ENCODE data around the gene GALNT18. TPM values are rescaled to one million over a fixed set of nuclear protein-coding genes. Genes with fewer than 3 reads are reported as not detected.
A peak's percentile ranks its signal among the peaks of the same experiment; 100 is the strongest.

Gene GALNT18
- total RNA-seq, 4 donors from 2014 or later = 4.7 to 20.4 (median 14.1) TPM

DNA sequence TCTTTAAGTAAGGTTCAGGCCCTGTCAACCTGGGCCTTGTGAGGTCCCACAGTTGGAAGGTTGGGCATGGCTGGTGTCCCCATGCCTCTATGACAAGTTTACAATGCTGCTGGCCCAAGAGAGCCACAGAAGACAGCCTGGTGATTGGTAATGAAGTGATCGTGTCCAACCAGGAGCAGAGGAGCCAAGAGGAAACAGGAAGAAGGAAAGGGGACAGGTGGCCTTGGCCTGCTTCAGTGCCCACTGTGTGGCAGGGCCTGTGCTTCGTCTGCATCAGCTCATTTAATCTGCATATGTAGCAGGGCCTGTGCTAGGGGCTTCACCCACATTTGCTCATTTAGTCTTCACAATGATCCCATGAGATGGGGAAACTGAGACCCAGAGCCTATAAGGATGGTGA lies 226.7 kb downstream of the GALNT18 start:
- no peak for DNase-seq
- no peak overlapping the region for H3K27ac ChIP-seq
- H3K9me3 ChIP-seq = no peaks in the 10 kb centered on the region
- H3K36me3 ChIP-seq = no peaks in the 10 kb centered on the region
- 88 to 89% methylated on average over 2 of the region's 2 CpGs for WGBS, 2 donors
- peaks cover 0 to 5% (median 0%) of the 10 kb centered on the region in 4 donors for H3K27me3 ChIP-seq
- no peak overlapping the region for H3K4me3 ChIP-seq
- intact Hi-C loops (cut with DNase I) = no loop called here
- TF ChIP-seq POLR2A (IDR thresholded peaks at IDR 0.05) = no peak
- TF ChIP-seq, protein P1, sequence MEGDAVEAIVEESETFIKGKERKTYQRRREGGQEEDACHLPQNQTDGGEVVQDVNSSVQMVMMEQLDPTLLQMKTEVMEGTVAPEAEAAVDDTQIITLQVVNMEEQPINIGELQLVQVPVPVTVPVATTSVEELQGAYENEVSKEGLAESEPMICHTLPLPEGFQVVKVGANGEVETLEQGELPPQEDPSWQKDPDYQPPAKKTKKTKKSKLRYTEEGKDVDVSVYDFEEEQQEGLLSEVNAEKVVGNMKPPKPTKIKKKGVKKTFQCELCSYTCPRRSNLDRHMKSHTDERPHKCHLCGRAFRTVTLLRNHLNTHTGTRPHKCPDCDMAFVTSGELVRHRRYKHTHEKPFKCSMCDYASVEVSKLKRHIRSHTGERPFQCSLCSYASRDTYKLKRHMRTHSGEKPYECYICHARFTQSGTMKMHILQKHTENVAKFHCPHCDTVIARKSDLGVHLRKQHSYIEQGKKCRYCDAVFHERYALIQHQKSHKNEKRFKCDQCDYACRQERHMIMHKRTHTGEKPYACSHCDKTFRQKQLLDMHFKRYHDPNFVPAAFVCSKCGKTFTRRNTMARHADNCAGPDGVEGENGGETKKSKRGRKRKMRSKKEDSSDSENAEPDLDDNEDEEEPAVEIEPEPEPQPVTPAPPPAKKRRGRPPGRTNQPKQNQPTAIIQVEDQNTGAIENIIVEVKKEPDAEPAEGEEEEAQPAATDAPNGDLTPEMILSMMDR (IDR thresholded peaks at IDR 0.05) = no peak
- peaks cover 7 to 26% (median 11%) of the 10 kb centered on the region in 3 donors for H3K4me1 ChIP-seq

DNA sequence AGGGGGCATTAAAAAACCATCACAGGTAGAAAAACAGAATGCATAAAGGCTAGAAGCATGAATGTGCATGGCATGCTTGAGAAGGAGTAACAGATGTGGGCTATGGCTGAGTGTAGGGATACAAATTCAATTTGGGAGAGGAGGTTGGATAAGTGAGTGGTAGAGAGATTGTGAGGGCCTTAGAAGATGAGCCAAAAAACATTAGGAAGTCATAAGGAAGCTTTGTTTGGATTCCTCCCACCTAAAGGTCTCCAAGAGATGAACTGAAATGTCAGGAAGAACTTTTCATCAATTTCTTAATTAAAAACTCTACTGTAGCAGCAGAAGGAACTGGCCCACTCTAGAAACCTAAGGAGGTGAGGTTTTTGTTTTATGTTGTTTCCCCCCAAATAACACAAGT lies 227.6 kb downstream of the GALNT18 start:
- Histone ChIP-seq H3K4me3 (no peak overlapping the region), H3K36me3 (no peaks in the 10 kb centered on the region), H3K4me1 (peaks cover 7 to 30% (median 15%) of the 10 kb centered on the region in 3 donors), H3K27me3 (peaks cover 0 to 5% (median 0%) of the 10 kb centered on the region in 4 donors), H3K27ac (no peak overlapping the region), H3K9me3 (no peaks in the 10 kb centered on the region)
- intact Hi-C loops (cut with DNase I) = no loop called here
- no peak for DNase-seq
- TF ChIP-seq POLR2A (IDR thresholded peaks at IDR 0.05) = no peak
- TF ChIP-seq, protein P1 (IDR thresholded peaks at IDR 0.05) = no peak

DNA sequence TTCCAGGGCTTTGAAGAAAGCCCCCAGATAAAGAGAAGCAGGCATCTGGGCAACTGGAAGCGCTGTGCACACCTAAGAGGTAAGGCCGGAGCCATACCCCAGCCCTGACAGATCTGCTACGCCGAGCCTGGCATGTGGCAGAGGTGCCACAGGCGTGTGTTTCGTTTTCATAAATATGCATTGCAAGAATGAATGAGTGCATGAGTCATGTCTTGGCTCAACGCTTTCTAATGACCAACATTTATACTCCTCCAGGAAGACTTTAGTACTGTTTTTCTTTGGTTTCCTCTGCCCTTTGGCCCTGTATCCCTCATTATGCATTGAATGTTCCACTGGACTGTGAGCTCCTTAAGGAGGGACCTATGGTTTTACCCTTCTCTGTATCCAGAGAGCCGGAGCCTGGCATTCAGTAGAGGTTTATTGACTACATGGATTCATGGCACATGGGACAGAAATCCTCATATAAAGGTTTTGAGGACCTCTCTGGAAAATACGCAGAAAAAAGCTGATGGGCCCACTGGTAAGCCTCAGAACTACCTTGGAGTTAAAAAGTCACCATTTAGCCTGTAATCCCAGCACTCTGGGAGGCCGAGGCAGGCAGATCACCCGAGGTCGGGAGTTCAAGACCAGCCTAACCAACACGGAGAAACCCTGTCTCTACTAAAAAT lies 229.9 kb downstream of the GALNT18 start:
- Histone ChIP-seq H3K9me3 (no peaks in the 10 kb centered on the region), H3K27ac (peak overlapping the region in 1 of 4 donors; percentile 3), H3K4me3 (no peak overlapping the region), H3K27me3 (peaks cover 0 to 5% (median 0%) of the 10 kb centered on the region in 4 donors), H3K4me1 (peaks cover 7 to 32% (median 16%) of the 10 kb centered on the region in 3 donors), H3K36me3 (no peaks in the 10 kb centered on the region)
- DNase-seq = no peak
- TF ChIP-seq, protein P1 (IDR thresholded peaks at IDR 0.05) = no peak
- TF ChIP-seq POLR2A (IDR thresholded peaks at IDR 0.05) = no peak
- WGBS, 2 donors = 42 to 49% methylated on average over 8 to 12 of the region's 13 CpGs
- intact Hi-C loops (cut with DNase I) = no loop called here

DNA sequence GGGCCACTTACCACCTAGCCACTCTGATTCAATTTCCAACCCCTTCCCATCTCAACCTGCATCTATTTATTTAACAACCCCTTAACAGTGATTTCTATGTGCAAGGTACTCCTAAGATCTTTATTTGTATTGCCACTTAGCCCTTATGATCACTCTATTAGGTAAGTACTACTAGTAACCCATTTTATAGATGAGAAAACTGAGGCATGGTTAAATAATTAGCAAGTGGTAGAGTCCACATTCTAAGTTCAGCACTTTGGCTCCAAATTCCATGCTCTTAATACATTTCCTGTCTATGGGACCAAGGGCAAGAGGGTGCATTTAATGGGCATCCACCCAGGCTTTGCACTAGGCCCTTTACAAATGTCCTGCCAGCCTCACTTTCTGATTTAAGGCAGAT lies 230.6 kb downstream of the GALNT18 start:
- H3K9me3 ChIP-seq = no peaks in the 10 kb centered on the region
- no peak overlapping the region for H3K27ac ChIP-seq
- H3K36me3 ChIP-seq = no peaks in the 10 kb centered on the region
- no peak for DNase-seq
- TF ChIP-seq, protein P1 (IDR thresholded peaks at IDR 0.05) = no peak
- TF ChIP-seq POLR2A (IDR thresholded peaks at IDR 0.05) = no peak
- H3K4me3 ChIP-seq = no peak overlapping the region
- peaks cover 7 to 24% (median 16%) of the 10 kb centered on the region in 3 donors for H3K4me1 ChIP-seq
- intact Hi-C loops (cut with DNase I) = no loop called here
- peaks cover 0 to 3% (median 0%) of the 10 kb centered on the region in 4 donors for H3K27me3 ChIP-seq

DNA sequence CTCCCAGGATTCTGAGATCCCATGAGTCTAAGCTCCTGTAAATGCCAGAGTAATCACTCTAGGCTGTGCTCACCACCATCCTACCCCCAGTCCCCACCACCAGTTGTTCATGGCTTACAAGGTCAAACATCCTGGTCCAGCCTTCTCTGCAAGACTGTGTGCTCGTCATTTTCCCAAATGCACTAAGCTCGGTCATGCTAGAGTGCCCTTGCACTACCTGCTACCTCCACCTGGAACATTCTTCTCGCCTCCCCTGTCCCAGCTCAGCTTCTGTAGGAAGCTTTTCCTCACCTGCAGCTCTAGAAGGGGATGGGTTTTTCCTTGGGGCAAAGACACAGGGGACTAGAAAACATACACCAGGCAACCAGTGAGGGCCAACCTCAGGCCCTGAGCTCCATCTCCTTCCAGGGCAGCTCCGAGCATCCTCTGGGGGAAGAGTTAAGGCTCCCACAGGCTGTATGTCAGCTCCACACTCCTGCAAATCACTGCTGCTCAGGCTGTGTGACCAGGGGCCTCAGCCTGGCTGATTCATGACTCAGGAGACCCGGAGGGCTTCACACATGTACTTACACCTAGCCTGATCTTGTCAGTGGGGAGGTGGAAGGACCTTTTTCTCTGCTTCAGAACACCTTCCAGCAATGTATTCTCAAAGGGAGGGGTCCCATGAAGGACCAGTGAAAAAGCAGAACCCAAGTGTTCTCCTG lies 231.6 kb downstream of the GALNT18 start:
- Histone ChIP-seq H3K36me3 (no peaks in the 10 kb centered on the region), H3K27me3 (no peaks in the 10 kb centered on the region), H3K27ac (no peak overlapping the region), H3K4me1 (peaks cover 7 to 20% (median 16%) of the 10 kb centered on the region in 3 donors), H3K9me3 (no peaks in the 10 kb centered on the region), H3K4me3 (no peak overlapping the region)
- 84 to 96% methylated on average over 3 of the region's 5 CpGs for WGBS, 2 donors
- no peak for TF ChIP-seq POLR2A (IDR thresholded peaks at IDR 0.05)
- TF ChIP-seq, protein P1 (IDR thresholded peaks at IDR 0.05) = no peak
- intact Hi-C loops (cut with DNase I) = no loop called here
- DNase-seq = no peak
